ENCODE measurements around the gene ETS1. TPM values are rescaled to one million over a fixed set of nuclear protein-coding genes. Genes with fewer than 3 reads are reported as not detected.

The ETS1 gene
- total RNA-seq, 1 experiment from 2014 or later, result 3.7 TPM

GRCh38 chr11:128549256-128549944 lies 38.0 kb downstream of the ETS1 start:
- no peak for DNase-seq (ENCODE audit: low spot score)
- no TSS peak for BruUV-seq (replicated peaks)
- no peaks in the 10 kb centered on the region for H3K4me1 ChIP-seq (ENCODE audit: insufficient read depth, low read length, poor library complexity, severe bottlenecking)
- intact Hi-C loops (cut with micrococcal nuclease; ENCODE audit: unreplicated experiment), result no loop called here
- H3K9me3 ChIP-seq (ENCODE audit: low read depth, low read length, poor library complexity, severe bottlenecking), result no peaks in the 10 kb centered on the region
- peaks cover 82% of the 10 kb centered on the region for H3K27me3 ChIP-seq (replicated peaks; ENCODE audit: insufficient read depth, low read depth, low read length, poor library complexity)
- no peak overlapping the region for H3K4me3 ChIP-seq (ENCODE audit: low read depth, low read length, poor library complexity, severe bottlenecking)
- CTCF ChIA-PET, result no interaction called here
- H3K27ac ChIP-seq (ENCODE audit: low read depth, low read length, poor library complexity, severe bottlenecking), result no peak overlapping the region
- no peaks in the 10 kb centered on the region for H3K36me3 ChIP-seq (ENCODE audit: insufficient read depth, low read length, poor library complexity, severe bottlenecking)
- TF ChIP-seq EZH2 (IDR thresholded peaks at IDR 0.05; ENCODE audit: borderline replicate concordance, low read depth, low read length, poor library complexity, severe bottlenecking), result peak; percentile 20
- TF ChIP-seq, protein P1, sequence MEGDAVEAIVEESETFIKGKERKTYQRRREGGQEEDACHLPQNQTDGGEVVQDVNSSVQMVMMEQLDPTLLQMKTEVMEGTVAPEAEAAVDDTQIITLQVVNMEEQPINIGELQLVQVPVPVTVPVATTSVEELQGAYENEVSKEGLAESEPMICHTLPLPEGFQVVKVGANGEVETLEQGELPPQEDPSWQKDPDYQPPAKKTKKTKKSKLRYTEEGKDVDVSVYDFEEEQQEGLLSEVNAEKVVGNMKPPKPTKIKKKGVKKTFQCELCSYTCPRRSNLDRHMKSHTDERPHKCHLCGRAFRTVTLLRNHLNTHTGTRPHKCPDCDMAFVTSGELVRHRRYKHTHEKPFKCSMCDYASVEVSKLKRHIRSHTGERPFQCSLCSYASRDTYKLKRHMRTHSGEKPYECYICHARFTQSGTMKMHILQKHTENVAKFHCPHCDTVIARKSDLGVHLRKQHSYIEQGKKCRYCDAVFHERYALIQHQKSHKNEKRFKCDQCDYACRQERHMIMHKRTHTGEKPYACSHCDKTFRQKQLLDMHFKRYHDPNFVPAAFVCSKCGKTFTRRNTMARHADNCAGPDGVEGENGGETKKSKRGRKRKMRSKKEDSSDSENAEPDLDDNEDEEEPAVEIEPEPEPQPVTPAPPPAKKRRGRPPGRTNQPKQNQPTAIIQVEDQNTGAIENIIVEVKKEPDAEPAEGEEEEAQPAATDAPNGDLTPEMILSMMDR (conservative IDR thresholded peaks at IDR 0.05; ENCODE audit: low read depth, low read length), result no peak
- POLR2A ChIA-PET (ENCODE audit: low non-redundant PET), result no interaction called here

GRCh38 chr11:128548649-128549255 lies 38.6 kb downstream of the ETS1 start:
- no peaks in the 10 kb centered on the region for H3K9me3 ChIP-seq (ENCODE audit: low read depth, low read length, poor library complexity, severe bottlenecking)
- peak; percentile 71 for TF ChIP-seq EZH2 (IDR thresholded peaks at IDR 0.05; ENCODE audit: borderline replicate concordance, low read depth, low read length, poor library complexity, severe bottlenecking)
- TF ChIP-seq, protein P1 (conservative IDR thresholded peaks at IDR 0.05; ENCODE audit: low read depth, low read length), result no peak
- POLR2A ChIA-PET (ENCODE audit: low non-redundant PET), result no interaction called here
- no peak overlapping the region for H3K27ac ChIP-seq (ENCODE audit: low read depth, low read length, poor library complexity, severe bottlenecking)
- no peaks in the 10 kb centered on the region for H3K36me3 ChIP-seq (ENCODE audit: insufficient read depth, low read length, poor library complexity, severe bottlenecking)
- H3K4me3 ChIP-seq (ENCODE audit: low read depth, low read length, poor library complexity, severe bottlenecking), result no peak overlapping the region
- CTCF ChIA-PET, result no interaction called here
- no TSS peak for BruUV-seq (replicated peaks)
- DNase-seq (ENCODE audit: low spot score), result no peak
- intact Hi-C loops (cut with micrococcal nuclease; ENCODE audit: unreplicated experiment), result no loop called here
- peaks cover 82% of the 10 kb centered on the region for H3K27me3 ChIP-seq (replicated peaks; ENCODE audit: insufficient read depth, low read depth, low read length, poor library complexity)
- H3K4me1 ChIP-seq (ENCODE audit: insufficient read depth, low read length, poor library complexity, severe bottlenecking), result no peaks in the 10 kb centered on the region

DNA sequence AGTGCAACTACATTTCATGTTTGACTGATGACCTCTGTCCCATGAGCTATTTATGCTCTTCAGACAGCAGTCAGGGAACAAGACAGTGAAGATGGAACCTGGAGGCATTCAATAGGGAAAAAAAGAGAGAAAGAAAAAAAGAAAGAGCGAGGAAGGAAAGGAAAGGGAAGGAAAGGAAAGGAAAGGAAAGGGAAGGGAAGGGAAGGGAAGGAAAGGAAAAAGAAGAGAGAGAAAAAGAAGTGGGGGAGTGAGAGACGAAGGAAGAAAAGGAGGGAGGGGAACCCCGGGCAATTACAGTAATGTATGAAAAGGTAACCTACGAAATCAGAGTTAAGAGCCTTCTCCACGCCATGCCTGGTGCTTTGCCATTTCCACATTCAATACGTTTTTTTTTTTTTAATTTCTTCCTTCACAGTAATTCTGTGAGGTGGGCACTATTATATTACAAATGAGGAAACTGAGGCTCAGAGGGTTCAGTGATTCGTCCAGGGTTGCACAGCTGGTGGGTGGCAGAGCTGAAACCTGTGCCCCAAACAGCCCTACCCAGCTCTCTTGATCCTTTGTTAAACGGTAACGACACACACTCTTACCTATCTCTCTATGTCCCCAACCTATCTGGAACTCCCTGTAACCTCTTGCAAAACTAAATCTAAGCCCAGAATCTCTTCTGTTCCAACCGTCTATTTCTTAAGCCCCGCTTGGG lies 39.3 kb downstream of the ETS1 start:
- no TSS peak for BruUV-seq (replicated peaks)
- POLR2A ChIA-PET (ENCODE audit: low non-redundant PET), result no interaction called here
- intact Hi-C loops (cut with micrococcal nuclease; ENCODE audit: unreplicated experiment), result no loop called here
- H3K27me3 ChIP-seq (replicated peaks; ENCODE audit: insufficient read depth, low read depth, low read length, poor library complexity), result peaks cover 82% of the 10 kb centered on the region
- no peak overlapping the region for H3K27ac ChIP-seq (ENCODE audit: low read depth, low read length, poor library complexity, severe bottlenecking)
- no peaks in the 10 kb centered on the region for H3K4me1 ChIP-seq (ENCODE audit: insufficient read depth, low read length, poor library complexity, severe bottlenecking)
- TF ChIP-seq EZH2 (IDR thresholded peaks at IDR 0.05; ENCODE audit: borderline replicate concordance, low read depth, low read length, poor library complexity, severe bottlenecking), result no peak
- TF ChIP-seq, protein P1 (conservative IDR thresholded peaks at IDR 0.05; ENCODE audit: low read depth, low read length), result no peak
- no peak for DNase-seq (ENCODE audit: low spot score)
- CTCF ChIA-PET, result no interaction called here
- H3K36me3 ChIP-seq (ENCODE audit: insufficient read depth, low read length, poor library complexity, severe bottlenecking), result no peaks in the 10 kb centered on the region
- no peaks in the 10 kb centered on the region for H3K9me3 ChIP-seq (ENCODE audit: low read depth, low read length, poor library complexity, severe bottlenecking)
- no peak overlapping the region for H3K4me3 ChIP-seq (ENCODE audit: low read depth, low read length, poor library complexity, severe bottlenecking)

Data from A673 (cell line).